HG03378 (cell line): ENCODE results near the gene STON2.
A peak's percentile ranks its signal among the peaks of the same experiment; 100 is the strongest.
"Not testable (repeated sequence)": the region's sequence is repeated elsewhere in the genome, so short reads cannot be mapped to it uniquely, and the experiment has no call there.

Experiments
- ATAC-seq: cut with Tn5 transposase; IDR thresholded peaks from one replicate; pipeline ENCODE4 v1.9.1; 2021; ENCODE audit warnings: mild to moderate bottlenecking, moderate library complexity; ENCODE audit not compliant: unreplicated experiment

The STON2 gene

DNA sequence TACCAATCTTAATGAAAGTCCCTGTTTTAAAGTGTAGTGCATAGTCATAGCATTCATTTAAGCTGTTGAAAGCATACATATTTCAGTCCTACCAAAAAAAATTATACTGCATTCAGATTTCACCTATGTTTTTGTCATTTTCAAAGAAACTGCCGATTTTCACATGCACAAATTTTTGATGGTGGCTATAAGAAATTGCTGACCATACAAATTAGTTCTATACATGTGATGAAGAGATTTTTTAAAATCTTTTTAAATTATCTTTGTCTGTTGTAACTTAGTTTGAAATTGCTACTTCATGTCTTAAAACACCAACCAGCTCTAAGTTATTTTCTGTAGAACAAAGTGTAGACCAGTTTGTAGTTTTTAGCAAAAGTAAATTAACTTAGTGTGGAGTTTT is 175.9 kb downstream of the STON2 start:
- no peak for ATAC-seq

DNA sequence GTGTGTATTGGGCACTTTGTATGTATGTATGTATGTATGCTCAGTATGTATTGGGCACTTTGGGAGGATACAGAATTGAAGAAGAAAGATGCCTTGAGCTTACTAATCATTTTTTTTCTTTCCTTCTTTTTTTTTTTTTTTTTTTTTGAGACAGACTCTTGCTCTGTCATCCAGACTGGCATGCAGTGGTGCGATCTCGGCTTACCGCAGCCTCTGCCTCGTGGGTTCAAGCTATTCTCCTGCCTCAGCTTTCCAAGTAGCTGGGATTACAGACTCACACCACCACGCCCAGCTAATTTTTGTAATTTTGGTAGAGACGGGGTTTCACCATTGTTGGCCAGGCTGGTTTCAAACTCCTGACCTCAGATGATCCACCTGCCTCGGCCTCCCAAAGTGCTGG is 176.3 kb downstream of the STON2 start:
- not testable (repeated sequence) for ATAC-seq

DNA sequence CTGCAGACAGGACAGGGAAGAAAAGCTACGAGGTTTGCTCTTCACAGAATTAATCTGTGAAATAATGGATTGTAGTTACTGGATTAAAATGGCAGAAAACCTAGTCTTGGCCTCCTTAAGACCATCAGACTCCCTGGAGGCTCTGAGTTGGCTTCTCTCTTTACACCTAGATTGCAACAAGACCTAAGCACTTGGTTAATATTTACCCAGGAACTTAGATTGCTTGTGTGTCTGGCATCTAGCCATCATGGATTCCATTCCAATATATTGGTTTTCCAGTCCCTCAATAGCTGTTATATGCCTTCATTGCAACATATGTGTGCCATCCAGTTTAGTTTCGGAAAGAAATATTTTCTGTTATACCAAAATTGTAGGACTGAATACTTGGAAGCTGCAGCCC is 177.4 kb downstream of the STON2 start:
- ATAC-seq, result no peak

- no peak for ATAC-seq
These were observed 178.0 kb downstream of the STON2 start for GRCh38 chr14:81222126-81222525.

- no peak for ATAC-seq
These were observed 178.5 kb downstream of the STON2 start for GRCh38 chr14:81221579-81222102.

DNA sequence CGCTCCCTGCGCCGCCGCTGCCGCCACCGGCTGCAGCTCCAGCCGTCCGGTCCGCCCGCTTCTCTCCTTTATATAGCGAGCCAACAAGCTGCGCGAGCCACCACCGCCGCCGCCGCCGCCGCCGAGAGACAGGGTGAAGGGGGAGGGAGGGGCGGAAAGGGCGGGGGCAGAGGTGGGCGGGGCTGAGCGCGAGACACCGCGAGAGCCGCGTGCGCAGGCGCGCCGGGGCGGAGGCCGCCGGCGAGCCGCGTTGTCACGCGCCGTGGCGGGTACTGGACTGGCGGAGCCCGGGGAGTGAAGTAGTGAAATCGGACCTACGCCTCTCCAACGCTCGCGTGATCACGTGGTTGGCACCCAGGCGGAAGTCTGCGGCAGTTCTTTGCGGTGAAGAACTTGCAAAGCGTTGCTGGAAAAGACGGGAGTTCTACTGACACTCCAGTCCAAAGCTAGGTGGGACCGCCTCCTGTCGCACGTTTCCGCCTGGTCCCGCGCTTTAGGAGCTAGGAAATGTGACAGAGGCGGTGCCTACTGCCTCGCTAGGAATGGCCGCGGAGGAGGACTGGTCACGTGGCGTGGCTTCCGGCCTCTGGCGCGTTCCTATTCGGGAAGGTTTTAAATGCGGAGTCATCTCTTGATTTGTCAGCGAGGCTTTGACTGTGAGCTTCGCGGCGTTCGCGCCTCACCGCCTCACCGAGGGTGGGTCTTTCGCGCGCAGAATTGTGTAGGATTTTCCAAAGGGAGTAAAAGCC is 179.1 kb downstream of the STON2 start, which contains the start of gene GTF2A1:
TSS of gene GTF2A1 (minus strand) at position 130 of the 749 bp plus-strand sequence. CDS start 441 bp downstream, outside the sequence.
- peak; percentile 76 for ATAC-seq

- ATAC-seq, result no peak
These were observed 179.6 kb downstream of the STON2 start for GRCh38 chr14:81220580-81220829.

DNA sequence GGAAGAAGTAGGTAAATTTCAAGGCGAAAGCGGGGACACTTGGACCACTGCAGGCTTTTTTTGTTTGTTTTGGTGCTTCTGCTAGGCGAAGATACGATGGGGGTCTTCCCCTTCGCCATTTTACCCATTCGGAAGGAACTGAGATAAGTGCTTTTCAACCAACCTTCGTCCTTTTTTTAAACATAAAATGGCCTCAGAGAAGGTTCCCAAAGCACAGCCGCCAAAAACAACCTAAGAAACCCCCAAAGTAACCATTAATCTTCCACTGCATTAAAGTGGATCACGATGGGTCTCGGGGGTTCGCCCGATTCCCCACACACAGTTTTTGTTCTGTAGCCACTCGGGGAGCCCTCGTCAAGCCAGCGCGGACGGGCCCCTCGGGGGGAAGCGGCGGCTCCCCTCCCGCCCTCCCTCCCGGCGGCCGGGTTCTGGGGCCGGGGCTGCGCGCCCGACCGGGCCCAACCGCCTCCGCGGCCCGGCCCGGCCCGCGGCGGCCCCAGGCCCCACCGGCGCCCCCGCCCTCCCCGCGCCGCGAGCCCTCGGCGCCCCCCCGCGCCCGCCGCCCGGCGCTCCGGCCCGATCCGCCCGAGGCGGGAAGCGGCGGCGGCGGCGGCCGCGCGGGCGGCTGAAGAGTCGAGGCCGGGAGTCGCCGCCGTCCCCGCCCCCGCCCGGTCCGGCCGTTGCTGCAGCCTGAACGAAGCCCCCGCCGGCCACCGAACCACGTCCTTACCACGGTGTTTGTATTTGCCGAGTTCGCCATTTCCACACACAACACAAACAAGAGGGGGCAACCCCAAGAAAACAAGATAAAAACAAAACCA is 180.2 kb downstream of the STON2 start:
- ATAC-seq, result no peak

DNA sequence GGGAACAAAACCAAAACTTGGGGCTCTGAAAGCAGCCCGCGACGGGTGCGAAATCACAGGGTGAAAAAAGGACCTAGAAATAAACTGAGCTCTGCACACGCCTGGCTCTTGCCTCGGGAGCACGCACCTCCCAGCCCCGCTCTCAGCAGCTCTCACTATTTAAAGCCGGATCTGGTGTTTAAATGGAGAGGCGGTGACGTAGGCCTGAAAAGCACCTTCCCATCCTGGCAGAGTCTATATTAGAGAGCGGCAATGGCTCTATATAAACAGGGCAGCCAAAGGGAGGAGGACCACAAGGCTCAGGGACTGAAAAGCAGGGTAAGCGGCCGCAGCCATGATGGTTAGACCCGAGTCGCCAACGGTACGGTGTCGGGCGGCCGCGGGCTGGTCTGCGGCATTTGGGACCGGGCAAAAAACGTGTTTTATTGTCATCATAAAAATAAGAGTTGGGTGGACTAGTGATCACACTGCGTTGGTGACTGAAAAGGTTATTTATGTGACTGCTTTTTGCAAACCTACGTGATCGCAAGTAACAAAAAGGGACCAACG is 180.8 kb downstream of the STON2 start:
- ATAC-seq, result peak; percentile 76

GRCh38 chr14:81211844-81212243 is 188.3 kb downstream of the STON2 start:
- peak; percentile 71 for ATAC-seq
